Right renal pelvis (tissue), 4 donors: ENCODE data around the gene TMPRSS11B. TPM values are rescaled to one million over a fixed set of nuclear protein-coding genes. Genes with fewer than 3 reads are reported as not detected.
"Not testable (repeated sequence)": the region's sequence is repeated elsewhere in the genome, so short reads cannot be mapped to it uniquely, and the experiment has no call there.

Source experiments
- DNase-seq, 4 donors: peaks; one replicate each; pipeline ENCODE4 v3.0.0-alpha.2; 2013; ENCODE audit warnings: low read depth in 4 of 4, low spot score in 3 of 4, missing footprints in 1 of 4
- polyA plus RNA-seq, 4 donors: library from polyadenylated mRNA; unstranded; fragments of 120-200 nt; gene quantifications; one replicate each; pipeline ENCODE4 v1.2.1, GENCODE V29; 2013; ENCODE audit not compliant: insufficient read length in 4 of 4

The TMPRSS11B gene
- polyA plus RNA-seq, 4 donors, result 0.09 TPM; not detected in 3

DNA sequence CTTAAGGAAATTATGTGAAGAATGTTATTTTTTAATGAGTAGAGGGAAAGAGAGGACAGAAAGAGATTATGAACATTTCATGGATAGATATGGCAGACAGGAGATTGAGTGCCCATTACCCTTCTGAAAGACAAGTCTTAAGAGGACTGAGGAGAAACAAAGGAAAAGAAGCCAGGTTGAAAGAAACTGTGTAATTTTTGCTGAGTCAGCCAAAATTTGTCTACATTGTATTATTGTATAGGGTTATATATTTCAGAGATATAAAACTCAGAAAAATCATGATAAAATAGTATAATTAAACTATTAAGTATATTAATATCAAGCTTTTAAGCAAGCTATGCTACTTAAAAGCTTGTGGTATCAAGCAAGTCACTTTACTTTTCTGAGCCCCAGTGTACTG, 4.9 kb downstream of the TMPRSS11B start:
- no peak for DNase-seq

DNA sequence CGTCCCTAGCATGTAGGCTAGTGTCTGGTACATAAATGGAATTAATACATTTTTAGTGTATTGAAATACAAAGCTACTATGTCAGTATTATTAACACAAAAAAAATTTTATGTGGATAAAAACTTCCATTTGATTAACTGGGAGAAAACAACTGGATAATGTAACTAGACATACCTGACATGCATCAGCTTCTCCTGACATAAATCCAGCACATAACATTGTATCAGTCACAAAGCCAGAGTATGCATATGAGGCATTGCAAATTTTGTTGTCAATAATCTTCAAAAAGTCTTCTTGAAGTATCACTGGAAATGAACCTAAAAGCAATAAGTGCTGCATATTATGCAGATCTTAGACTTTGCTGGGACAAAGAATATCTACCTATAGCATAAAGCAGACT, 16.9 kb downstream of the TMPRSS11B start:
- no peak for DNase-seq

DNA sequence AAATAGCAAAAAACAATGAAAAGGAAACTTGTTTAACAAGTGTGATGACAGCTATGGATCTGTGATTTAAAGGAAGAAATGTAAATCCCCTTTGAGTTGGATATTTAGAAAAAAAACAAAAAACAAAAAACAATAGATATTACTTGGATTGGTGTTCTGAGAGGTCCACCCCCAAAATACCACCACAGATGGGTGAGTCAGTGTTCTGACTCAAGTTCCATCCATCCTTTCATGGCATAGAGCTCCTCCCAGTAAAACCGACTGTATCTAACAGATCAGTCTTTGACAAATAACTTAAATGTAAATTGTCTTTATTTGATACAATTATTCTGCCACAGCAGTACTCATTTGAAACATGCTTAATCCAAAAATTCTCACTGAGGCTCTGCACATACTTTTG, 27.4 kb downstream of the TMPRSS11B start:
- no peak for DNase-seq

DNA sequence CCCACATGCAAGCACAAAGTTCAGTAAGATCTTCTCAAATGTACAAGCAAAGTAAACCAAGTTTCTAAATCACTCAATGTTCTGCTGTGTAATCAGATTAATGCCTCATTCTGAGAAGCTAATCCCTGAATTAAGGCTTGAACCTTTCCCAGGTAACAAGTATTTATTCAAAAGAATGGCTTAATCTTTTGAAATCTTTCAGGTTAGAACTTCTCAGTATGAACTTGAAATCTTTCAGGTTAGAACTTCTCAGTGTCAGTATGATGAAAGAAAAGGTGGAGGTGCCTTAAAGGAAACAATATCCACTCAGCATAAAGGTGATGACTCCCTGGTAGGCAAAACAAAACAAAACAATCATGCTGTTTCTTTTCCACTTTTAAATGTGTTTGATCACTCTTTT, 29.0 kb downstream of the TMPRSS11B start:
- no peak for DNase-seq

DNA sequence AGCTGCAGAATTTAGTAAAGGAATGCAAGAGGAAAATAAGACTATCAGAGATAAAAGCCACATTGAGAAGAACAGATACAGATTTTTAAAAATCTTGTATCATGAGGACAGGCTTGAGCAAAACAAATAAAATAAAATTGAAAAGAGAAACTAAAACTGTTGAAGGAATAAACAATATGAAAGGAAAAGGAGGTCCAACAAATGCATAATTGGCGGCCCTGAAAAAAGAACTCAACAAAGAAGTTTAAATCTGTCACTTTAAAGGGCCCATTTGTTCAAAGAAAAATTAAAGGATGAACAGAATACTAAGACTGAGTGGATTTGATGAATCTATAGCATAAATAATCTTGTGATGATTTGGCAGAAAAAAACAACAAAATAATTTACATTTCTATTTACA, 36.5 kb downstream of the TMPRSS11B start:
- no peak for DNase-seq

DNA sequence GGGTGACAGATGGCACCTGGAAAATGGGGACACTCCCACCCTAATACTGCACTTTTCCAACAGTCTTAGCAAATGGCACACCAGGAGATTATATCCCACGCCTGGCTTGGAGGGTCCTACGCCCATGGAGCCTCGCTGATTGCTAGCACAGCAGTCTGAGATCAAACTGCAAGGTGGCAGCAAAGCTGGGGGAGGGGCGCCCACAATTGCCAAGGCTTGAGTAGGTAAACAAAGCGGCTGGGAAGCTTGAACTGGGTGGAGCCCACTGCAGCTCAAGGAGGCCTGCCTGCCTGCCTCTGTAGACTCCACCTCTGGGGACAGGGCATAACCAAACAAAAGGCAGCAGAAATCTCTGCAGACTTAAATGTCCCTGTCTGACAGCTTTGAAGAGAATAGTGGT, 51.2 kb downstream of the TMPRSS11B start:
- not testable (repeated sequence) for DNase-seq

DNA sequence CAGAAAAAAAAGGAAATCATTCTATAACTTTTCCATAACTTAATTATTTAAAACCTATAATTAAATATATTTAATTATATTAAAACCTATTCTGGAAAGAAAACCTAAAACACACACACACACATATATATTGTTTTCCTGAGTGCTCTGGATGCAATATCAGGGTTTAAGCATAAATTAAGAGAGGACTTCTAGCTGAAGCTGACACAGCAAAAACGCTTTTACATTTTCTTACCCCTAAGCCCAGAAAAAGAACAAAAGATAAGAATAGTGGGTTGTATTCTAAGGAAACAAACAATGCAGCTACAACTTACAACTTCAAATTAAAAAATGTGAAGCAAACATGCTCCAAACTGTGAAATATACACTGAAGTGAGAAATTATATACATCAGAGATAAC, 52.3 kb downstream of the TMPRSS11B start:
- no peak for DNase-seq

DNA sequence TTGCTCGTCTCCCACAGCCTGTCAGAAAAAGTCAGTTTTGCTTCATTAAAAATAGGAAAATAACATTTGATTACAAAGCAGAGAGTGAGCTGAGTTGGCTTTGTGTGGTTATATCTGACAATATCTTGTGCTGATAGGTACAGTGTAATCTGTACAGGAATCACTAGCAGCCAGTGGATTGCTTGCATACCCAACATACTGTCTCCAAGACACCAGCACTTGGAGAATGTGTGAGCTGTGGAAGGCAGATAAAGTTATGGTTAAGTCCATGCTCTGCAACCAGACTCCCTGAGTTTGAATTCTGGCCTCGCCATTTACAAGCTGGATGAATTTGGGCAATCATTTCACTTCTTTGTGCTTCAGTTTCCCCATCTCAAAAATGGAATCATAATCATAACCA, 58.3 kb downstream of the TMPRSS11B start:
- no peak for DNase-seq

DNA sequence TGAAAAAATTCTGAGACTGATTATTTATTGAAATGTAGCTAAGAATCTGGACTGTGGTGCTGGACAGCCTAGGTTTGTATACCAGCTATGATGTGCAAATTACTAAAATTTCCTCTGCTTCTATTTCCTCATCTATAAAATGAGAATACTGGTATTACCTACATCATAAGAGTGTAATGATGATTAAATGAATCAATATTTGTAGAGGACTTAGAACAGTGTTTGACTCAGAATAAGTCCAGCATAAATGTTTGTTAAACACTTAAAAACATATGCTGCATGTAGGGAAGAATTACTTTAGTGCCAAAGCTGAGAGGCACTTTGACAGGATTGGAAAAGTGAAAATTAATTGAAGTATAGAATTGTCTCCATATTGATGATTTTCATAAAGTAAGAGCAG, 60.6 kb downstream of the TMPRSS11B start:
- no peak for DNase-seq

DNA sequence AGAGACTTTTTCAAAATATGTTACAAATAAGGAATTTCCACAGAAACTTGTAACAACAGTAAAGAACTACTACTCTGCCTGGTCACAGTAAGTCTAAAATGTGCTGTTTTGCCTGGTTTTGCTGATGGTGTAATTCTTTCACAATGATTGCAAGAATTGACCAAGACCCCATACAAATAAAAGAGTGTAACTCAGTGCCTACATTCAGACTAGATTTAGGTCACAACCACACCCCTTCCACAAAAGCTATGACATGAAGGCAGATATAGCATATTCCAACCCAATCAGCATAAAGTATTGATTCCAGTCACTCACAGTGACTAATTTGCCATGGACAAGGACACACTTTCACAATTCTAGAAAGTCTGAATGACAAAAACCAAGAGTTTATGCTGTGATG, 62.1 kb downstream of the TMPRSS11B start:
- DNase-seq, result no peak

DNA sequence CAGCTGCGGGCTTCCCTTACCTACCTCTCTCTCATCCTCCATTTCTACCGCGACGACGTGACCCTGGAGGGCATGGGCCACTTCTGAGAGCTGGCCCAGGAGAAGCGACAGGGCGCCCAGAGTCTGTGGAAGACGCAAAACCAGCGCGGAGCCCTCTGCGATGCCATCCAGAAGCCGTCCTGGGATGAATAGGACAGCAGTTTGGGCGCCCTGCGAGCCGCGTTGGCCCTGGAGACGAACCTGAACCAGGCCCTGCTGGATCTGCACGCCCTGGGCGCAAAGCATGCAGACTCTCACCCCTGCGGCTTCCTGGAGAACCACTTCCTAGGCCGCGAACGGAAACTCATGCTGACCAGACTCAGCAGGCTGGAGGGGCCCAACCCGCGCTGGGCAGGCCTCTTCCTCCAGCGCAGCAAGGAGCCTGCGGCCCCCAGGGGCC, 63.1 kb downstream of the TMPRSS11B start:
- DNase-seq, result no peak

DNA sequence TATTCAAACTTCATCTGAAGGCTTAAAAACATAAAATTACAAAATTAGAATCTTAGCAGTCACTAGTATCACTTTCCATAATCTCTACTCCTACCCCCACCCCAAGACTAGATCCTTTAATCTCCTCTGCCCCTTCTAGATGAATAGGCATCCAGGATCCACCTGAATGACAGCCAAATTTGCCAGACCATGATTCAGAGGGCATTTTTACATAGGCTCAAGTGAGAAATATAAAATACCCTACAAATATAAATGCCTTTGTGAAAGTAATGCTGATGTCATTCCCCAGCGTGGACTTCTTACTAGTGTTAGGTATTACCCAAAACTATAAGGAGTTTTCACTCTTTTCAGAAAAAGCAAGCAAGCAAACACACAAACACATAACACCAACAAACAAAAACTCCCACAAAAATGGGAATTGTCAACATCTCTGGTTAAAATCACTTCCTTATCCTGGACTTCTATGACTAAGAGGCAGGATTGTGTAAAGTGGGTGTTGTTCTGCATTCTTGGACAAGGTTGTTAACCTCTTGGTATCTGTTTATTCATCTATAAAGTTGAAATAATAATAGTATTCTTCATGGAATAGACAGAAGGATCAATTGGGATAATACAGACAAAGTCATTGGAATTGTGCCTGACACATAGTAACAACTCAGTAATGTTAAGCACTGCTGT, 64.5 kb downstream of the TMPRSS11B start:
- DNase-seq, result no peak

DNA sequence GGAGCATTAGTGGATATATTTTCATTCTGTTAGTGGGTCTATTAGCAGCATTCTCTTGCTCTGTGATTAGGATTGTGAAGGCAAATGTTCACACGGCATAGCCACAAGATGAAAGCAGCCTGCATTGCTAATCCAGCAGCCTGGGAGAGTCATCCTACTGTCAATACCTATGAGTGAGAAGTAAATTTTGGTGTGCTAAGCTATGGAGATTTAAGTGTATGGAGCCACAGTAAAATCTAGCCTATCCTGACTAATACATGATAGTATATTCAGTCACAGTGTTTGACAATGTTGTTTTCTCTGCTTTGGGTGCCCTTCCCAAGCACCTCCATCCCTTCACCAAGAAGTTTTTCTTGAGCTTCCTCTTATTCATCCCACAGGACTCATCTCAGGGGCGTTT, 68.6 kb downstream of the TMPRSS11B start:
- DNase-seq, result no peak

Other genes starting within 250 kb of the TMPRSS11B start
- not detected for gene TMPRSS11F, start 115.8 kb downstream of the TMPRSS11B start, polyA plus RNA-seq
- gene YTHDC1, start 104.4 kb upstream of the TMPRSS11B start, polyA plus RNA-seq, result 100 to 1,000 TPM; 155 to 188 (median 177) TPM
- gene TMPRSS11E, start 201.8 kb upstream of the TMPRSS11B start, polyA plus RNA-seq, result under 1 TPM in 2 of 4 donors, not detected in 2; 0.10 to 0.21 TPM